ENCODE data around the gene CCDC68. TPM values are rescaled to one million over a fixed set of nuclear protein-coding genes. Genes with fewer than 3 reads are reported as not detected.

CCDC68 gene
- polyA plus RNA-seq, 2 of the 4 experiments (the other 2 are of a cell fraction) = 3.1 to 12.4 TPM

DNA sequence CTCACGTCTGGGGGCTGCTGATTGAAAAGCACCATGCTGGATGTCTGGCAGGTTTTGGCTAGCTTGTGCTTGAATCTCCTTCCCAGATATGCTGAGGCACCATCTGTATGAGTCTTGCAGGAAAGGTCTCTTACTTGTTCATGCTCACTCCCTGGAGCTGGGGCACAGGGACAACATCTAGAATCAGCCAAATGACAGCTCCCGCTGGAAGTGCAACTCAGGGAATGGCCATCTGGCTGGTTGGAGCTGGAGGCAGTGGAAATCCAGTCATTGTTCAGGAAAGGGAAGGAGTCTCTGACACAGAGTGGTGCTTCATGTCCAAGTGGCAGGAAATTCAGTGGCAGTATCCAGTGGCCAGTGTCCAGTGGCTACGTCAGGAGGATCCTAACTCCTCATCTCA is 9.7 kb downstream of the CCDC68 start:
- WGBS (ENCODE audit: missing lambda C conversion rate) = 88% methylated on average over 3 of the region's 3 CpGs
- Histone ChIP-seq H3K4me2 (no peak overlapping the region), H3K4me1 (peaks cover 44% of the 10 kb centered on the region), H3K27ac (peak overlapping the region; percentile 75 to 84; a peak in 5 of 6 replicates), H3K9me3 (no peaks in the 10 kb centered on the region), H3K4me3 (no peak overlapping the region)
- ATAC-seq (peak in 1 of 2 experiments; percentile 7; a peak in 1 of 6 replicates), DNase-seq (ENCODE audit: low read depth in 1 of 2, low spot score in 1 of 2) (no peak), FAIRE-seq (no peak)
- TF ChIP-seq EP300 (IDR thresholded peaks at IDR 0.05) (no peak), E2F6 (IDR thresholded peaks at IDR 0.05; ENCODE audit: borderline replicate concordance, low read depth) (no peak), ZFP36 (IDR thresholded peaks at IDR 0.05; ENCODE audit: borderline replicate concordance, partially characterized antibody) (no peak), KDM5A (IDR thresholded peaks at IDR 0.05) (no peak), RFX5 (IDR thresholded peaks at IDR 0.05) (no peak), PHF8 (IDR thresholded peaks at IDR 0.05; ENCODE audit: borderline replicate concordance, low read depth) (no peak), FOXS1 (CRISPR knock-in tag; IDR thresholded peaks at IDR 0.05) (no peak), RNF2 (IDR thresholded peaks at IDR 0.05; ENCODE audit: borderline replicate concordance, low read depth) (no peak)
- TF ChIP-seq, protein P1, sequence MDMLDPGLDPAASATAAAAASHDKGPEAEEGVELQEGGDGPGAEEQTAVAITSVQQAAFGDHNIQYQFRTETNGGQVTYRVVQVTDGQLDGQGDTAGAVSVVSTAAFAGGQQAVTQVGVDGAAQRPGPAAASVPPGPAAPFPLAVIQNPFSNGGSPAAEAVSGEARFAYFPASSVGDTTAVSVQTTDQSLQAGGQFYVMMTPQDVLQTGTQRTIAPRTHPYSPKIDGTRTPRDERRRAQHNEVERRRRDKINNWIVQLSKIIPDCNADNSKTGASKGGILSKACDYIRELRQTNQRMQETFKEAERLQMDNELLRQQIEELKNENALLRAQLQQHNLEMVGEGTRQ (IDR thresholded peaks at IDR 0.05) = no peak
- POLR2A ChIA-PET = no interaction called here
- CTCF ChIA-PET = interaction anchor here (0.8 to 3.4 kb wide), 9 partner anchors 9 to 288 kb away, joined by 3 to 10 read pairs (median 4); partner anchors contain the start of gene CCDC68

GRCh38 chr18:54948350-54948837 is 10.9 kb downstream of the CCDC68 start:
- Histone ChIP-seq H3K27ac (peak overlapping the region; percentile 75 to 84), H3K4me3 (no peak overlapping the region), H3K4me1 (peaks cover 44% of the 10 kb centered on the region), H3K9me3 (no peaks in the 10 kb centered on the region), H3K4me2 (peak overlapping the region; percentile 81)
- ATAC-seq (peak; percentile 55 to 79), DNase-seq (ENCODE audit: low read depth in 1 of 2, low spot score in 1 of 2) (peak in 1 of 2 experiments; percentile 55), FAIRE-seq (no peak)
- 16% methylated on average over 4 of the region's 4 CpGs for WGBS (ENCODE audit: missing lambda C conversion rate)
- ChIA-PET CTCF (interaction anchor here (1.6 to 3.4 kb wide), 2 partner anchors 14 to 35 kb away, joined by 4 to 9 read pairs; no protein-coding TSS in a partner anchor), POLR2A (no interaction called here)
- peak in 1 of 2 experiments; percentile 11; a peak in 1 of 5 replicates for TF ChIP-seq RAD21 (conservative IDR thresholded peaks at IDR 0.05 in 1 of 2, IDR thresholded peaks at IDR 0.05 in 1 of 2)
- TF ChIP-seq, protein P2, sequence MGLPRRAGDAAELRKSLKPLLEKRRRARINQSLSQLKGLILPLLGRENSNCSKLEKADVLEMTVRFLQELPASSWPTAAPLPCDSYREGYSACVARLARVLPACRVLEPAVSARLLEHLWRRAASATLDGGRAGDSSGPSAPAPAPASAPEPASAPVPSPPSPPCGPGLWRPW (IDR thresholded peaks at IDR 0.05) = no peak
- no peak for TF ChIP-seq POLR2AphosphoS2 (conservative IDR thresholded peaks at IDR 0.05; ENCODE audit: low read length)
- no peak for TF ChIP-seq ESRRA (IDR thresholded peaks at IDR 0.05; ENCODE audit: borderline replicate concordance, low read length)
- no peak for TF ChIP-seq NPAS2 (CRISPR knock-in tag; IDR thresholded peaks at IDR 0.05; ENCODE audit: borderline replicate concordance)
- TF ChIP-seq, protein P1 (IDR thresholded peaks at IDR 0.05) = no peak
- TF ChIP-seq SMC3 (IDR thresholded peaks at IDR 0.05) = 0 out of 3 replicates have a peak, but pooled peaks have one; percentile 28
- TF ChIP-seq, protein P3, sequence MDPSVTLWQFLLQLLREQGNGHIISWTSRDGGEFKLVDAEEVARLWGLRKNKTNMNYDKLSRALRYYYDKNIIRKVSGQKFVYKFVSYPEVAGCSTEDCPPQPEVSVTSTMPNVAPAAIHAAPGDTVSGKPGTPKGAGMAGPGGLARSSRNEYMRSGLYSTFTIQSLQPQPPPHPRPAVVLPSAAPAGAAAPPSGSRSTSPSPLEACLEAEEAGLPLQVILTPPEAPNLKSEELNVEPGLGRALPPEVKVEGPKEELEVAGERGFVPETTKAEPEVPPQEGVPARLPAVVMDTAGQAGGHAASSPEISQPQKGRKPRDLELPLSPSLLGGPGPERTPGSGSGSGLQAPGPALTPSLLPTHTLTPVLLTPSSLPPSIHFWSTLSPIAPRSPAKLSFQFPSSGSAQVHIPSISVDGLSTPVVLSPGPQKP (IDR thresholded peaks at IDR 0.05; ENCODE audit: low read depth, low read length) = no peak
- TF ChIP-seq NFE2L2 (conservative IDR thresholded peaks at IDR 0.05; ENCODE audit: low read length) = no peak
- TF ChIP-seq NR3C1 (IDR thresholded peaks at IDR 0.05) = no peak
- TF ChIP-seq, protein P4, sequence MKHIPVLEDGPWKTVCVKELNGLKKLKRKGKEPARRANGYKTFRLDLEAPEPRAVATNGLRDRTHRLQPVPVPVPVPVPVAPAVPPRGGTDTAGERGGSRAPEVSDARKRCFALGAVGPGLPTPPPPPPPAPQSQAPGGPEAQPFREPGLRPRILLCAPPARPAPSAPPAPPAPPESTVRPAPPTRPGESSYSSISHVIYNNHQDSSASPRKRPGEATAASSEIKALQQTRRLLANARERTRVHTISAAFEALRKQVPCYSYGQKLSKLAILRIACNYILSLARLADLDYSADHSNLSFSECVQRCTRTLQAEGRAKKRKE (CRISPR knock-in tag; IDR thresholded peaks at IDR 0.05; ENCODE audit: low read depth) = no peak
- TF ChIP-seq, protein P5, sequence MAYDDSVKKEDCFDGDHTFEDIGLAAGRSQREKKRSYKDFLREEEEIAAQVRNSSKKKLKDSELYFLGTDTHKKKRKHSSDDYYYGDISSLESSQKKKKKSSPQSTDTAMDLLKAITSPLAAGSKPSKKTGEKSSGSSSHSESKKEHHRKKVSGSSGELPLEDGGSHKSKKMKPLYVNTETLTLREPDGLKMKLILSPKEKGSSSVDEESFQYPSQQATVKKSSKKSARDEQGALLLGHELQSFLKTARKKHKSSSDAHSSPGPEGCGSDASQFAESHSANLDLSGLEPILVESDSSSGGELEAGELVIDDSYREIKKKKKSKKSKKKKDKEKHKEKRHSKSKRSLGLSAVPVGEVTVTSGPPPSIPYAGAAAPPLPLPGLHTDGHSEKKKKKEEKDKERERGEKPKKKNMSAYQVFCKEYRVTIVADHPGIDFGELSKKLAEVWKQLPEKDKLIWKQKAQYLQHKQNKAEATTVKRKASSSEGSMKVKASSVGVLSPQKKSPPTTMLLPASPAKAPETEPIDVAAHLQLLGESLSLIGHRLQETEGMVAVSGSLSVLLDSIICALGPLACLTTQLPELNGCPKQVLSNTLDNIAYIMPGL (CRISPR knock-in tag; IDR thresholded peaks at IDR 0.05; ENCODE audit: borderline replicate concordance) = no peak
- no peak for TF ChIP-seq FOXS1 (CRISPR knock-in tag; IDR thresholded peaks at IDR 0.05)
- TF ChIP-seq POLR2A (IDR thresholded peaks at IDR 0.05; ENCODE audit: low read length) = no peak
- no peak for TF ChIP-seq HDAC2 (IDR thresholded peaks at IDR 0.05)
- no peak for TF ChIP-seq TP53 (CRISPR knock-in tag; IDR thresholded peaks at IDR 0.05)
- TF ChIP-seq ZSCAN20 (CRISPR knock-in tag; IDR thresholded peaks at IDR 0.05) = no peak
- TF ChIP-seq CBX8 (IDR thresholded peaks at IDR 0.05) = no peak
- no peak for TF ChIP-seq TFCP2L1 (CRISPR knock-in tag; IDR thresholded peaks at IDR 0.05)
- no peak for TF ChIP-seq MAZ (IDR thresholded peaks at IDR 0.05; ENCODE audit: borderline replicate concordance, low read depth, low read length)
- TF ChIP-seq KDM1A (IDR thresholded peaks at IDR 0.05; ENCODE audit: low read depth) = no peak
- no peak for TF ChIP-seq HOXA7 (CRISPR knock-in tag; IDR thresholded peaks at IDR 0.05)
- TF ChIP-seq PBX3 (IDR thresholded peaks at IDR 0.05) = no peak
- TF ChIP-seq HOXB13 (CRISPR knock-in tag; IDR thresholded peaks at IDR 0.05; ENCODE audit: low read depth) = no peak

Data from A549 (cell line).